H7 (cell line): ENCODE data around the gene SPINT2. TPM values are rescaled to one million over a fixed set of nuclear protein-coding genes. Genes with fewer than 3 reads are reported as not detected.
"Not testable (repeated sequence)": the region's sequence is repeated elsewhere in the genome, so short reads cannot be mapped to it uniquely, and the experiment has no call there.

Experiments
- DNase-seq: peaks from one replicate; pipeline ENCODE4 v3.0.0; 2012
- H3K27me3 ChIP-seq: 2 replicates; pipeline ENCODE4 v1.6.0; 2011; ENCODE audit warnings: mild to moderate bottlenecking, low read length; ENCODE audit not compliant: control insufficient read depth, insufficient read depth
- H3K36me3 ChIP-seq: replicated peaks from 2 replicates; pipeline ENCODE4 v1.5.1; 2011; ENCODE audit warnings: low read length; ENCODE audit not compliant: control insufficient read depth, insufficient read depth
- H3K4me3 ChIP-seq: 2 replicates; pipeline ENCODE4 v1.5.1; 2011; ENCODE audit warnings: low read depth, mild to moderate bottlenecking, control low read depth, low read length, moderate library complexity; ENCODE audit not compliant: insufficient read depth
- total RNA-seq: library from RNA; depleted of rRNA; stranded (reverse); fragments of >200 nt; shearing (Covaris generic); gene quantifications from 2 replicates; pipeline ENCODE4 v1.2.3, GENCODE V29; 2014; rRNA removed

Gene SPINT2, protein sequence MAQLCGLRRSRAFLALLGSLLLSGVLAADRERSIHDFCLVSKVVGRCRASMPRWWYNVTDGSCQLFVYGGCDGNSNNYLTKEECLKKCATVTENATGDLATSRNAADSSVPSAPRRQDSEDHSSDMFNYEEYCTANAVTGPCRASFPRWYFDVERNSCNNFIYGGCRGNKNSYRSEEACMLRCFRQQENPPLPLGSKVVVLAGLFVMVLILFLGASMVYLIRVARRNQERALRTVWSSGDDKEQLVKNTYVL
- 143 and 153 TPM in 2 replicates for total RNA-seq

DNA sequence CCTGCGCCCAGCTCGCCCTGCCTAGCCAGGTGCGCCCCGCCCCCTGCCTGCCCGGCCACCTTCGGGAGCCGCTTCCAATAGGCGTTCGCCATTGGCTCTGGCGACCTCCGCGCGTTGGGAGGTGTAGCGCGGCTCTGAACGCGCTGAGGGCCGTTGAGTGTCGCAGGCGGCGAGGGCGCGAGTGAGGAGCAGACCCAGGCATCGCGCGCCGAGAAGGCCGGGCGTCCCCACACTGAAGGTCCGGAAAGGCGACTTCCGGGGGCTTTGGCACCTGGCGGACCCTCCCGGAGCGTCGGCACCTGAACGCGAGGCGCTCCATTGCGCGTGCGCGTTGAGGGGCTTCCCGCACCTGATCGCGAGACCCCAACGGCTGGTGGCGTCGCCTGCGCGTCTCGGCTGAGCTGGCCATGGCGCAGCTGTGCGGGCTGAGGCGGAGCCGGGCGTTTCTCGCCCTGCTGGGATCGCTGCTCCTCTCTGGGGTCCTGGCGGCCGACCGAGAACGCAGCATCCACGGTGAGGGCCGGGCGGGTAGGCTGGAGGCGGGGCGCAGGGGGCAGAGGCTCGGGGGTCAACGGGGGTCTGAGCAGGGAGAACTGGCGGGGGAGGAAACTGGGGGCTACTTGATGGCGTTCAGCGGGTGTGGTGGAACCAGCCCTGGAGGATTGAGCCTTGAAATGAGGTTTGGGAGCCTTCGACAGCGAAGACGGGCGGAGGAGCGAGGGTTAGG is at the start of gene SPINT2:
Gene SPINT2, plus strand, starts transcription at position 88 of the 727 bp plus-strand sequence. Its CDS starts 320 bp downstream, at position 408.
- H3K36me3 ChIP-seq = no peaks in the 10 kb centered on the region; the same call in 1 of the 2 replicates
- DNase-seq = peak; percentile 96
- peak within 1 kb of the TSS; percentile 86 for H3K4me3 ChIP-seq
- H3K27me3 ChIP-seq = no peaks in the 10 kb centered on the region

GRCh38 chr19:38216785-38217641 is 47.4 kb upstream of the SPINT2 start:
- Histone ChIP-seq H3K27me3 (no peaks in the 10 kb centered on the region), H3K4me3 (no peak overlapping the region), H3K36me3 (no peaks in the 10 kb centered on the region)
- peak; percentile 76 for DNase-seq

DNA sequence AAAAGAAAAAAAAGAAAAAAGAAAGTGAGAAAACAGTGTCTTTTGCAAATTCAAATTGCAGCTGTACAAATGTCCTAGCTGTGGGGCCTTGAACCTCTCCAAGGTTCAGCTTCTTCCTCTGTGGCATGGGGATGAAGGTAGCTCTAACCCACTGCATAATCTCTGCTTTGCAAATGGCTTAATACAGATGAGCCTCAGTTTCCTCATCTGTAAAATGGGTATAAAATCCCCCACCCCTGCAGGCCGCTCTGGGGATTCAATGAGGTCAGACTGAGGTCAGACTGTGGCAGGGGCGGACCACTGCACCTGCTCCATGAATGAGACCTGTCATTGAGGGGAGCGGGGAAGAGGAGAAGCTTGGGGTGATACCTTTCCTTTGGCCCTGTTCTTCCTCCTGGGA is 46.2 kb upstream of the SPINT2 start:
- no peak overlapping the region for H3K4me3 ChIP-seq
- DNase-seq = no peak
- H3K36me3 ChIP-seq = no peaks in the 10 kb centered on the region
- no peaks in the 10 kb centered on the region for H3K27me3 ChIP-seq

DNA sequence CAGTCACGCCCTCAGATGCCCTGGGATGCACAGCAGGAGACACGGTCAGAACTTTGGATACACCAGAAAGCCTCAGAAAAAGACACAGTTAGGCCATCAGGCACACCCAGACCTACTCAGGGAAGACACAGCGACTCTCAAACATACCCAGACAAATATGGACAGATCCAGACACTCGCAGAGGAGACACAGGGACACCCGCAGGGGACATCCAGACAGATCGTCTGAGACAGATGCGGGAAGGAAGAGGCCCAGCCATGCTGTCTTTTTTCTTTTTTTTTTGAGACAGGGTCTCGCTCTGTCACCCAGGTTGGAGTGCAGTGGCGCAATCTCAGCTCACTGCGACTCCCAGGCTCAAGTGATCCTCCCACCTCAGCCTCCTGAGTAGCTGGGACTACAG is 45.2 kb upstream of the SPINT2 start:
- H3K36me3 ChIP-seq = no peaks in the 10 kb centered on the region
- DNase-seq = no peak
- H3K4me3 ChIP-seq = no peak overlapping the region
- H3K27me3 ChIP-seq = no peaks in the 10 kb centered on the region

DNA sequence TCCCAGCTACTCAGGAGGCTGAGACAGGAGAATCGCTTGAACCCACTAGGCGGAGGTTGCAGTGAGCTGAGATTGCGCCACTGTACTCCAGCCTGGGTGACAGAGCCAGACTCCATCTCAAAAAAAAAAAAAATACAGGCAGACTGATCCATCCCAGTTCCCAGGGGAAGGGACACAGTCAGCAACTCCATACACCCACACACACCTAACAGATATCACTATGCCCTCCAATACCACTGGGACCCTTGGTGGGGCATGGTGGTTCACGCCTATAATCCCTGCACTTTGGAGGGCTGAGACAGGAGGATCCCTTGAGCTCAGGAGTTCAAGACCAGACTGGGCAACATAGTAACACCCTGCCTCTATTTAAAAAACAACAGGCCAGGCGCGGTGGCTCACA is 43.0 kb upstream of the SPINT2 start:
- no peak for DNase-seq
- no peaks in the 10 kb centered on the region for H3K36me3 ChIP-seq
- H3K27me3 ChIP-seq = peaks cover under 1% of the 10 kb centered on the region; the same call in 1 of the 2 replicates
- no peak overlapping the region for H3K4me3 ChIP-seq

GRCh38 chr19:38221919-38222830 is 42.2 kb upstream of the SPINT2 start:
- peak; percentile 64 for DNase-seq
- no peaks in the 10 kb centered on the region for H3K36me3 ChIP-seq
- H3K27me3 ChIP-seq = peaks cover 2% of the 10 kb centered on the region; the same call in 1 of the 2 replicates
- H3K4me3 ChIP-seq = no peak overlapping the region; the same call in 1 of the 2 replicates

DNA sequence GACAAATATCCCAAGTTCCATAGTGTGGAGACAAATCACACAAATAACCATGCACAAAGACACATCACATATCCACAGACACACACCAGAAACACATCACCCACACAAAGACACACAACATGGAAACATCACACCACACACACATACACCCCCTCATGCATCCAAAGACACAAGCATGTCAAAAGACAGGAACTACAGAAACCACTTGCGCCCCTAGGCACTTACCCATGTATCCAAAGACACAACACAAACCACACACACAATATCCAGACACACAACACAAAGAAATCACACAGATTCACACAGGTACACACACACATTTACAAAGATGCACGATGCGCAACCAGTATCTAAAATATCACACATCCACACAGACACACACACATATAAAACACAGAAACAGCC is 41.3 kb upstream of the SPINT2 start:
- Histone ChIP-seq H3K36me3 (no peaks in the 10 kb centered on the region), H3K27me3 (peaks cover 8% of the 10 kb centered on the region), H3K4me3 (no peak overlapping the region)
- DNase-seq = peak; percentile 22

GRCh38 chr19:38223617-38224013 is 40.8 kb upstream of the SPINT2 start:
- no peak for DNase-seq
- Histone ChIP-seq H3K27me3 (peaks cover 10% of the 10 kb centered on the region), H3K4me3 (peak overlapping the region; percentile 56), H3K36me3 (no peaks in the 10 kb centered on the region)

GRCh38 chr19:38224014-38224862 is 40.1 kb upstream of the SPINT2 start, which contains the start of gene DPF1:
Gene DPF1, minus strand, starts transcription at chr19:38224222. Its CDS starts 80 bp downstream, at chr19:38224142.
- H3K36me3 ChIP-seq = no peaks in the 10 kb centered on the region
- H3K4me3 ChIP-seq = peak within 1 kb of the TSS; percentile 56
- peaks cover 16% of the 10 kb centered on the region for H3K27me3 ChIP-seq
- peak; percentile 100 for DNase-seq

- DNase-seq, H3K36me3 ChIP-seq, H3K4me3 ChIP-seq: not testable (repeated sequence)
- peaks cover 16% of the 10 kb centered on the region for H3K27me3 ChIP-seq
These were observed 39.5 kb upstream of the SPINT2 start for GRCh38 chr19:38224863-38225218.

- H3K4me3 ChIP-seq = no peak overlapping the region; the same call in 1 of the 2 replicates
- peaks cover 23% of the 10 kb centered on the region for H3K27me3 ChIP-seq
- no peaks in the 10 kb centered on the region for H3K36me3 ChIP-seq
- peak; percentile 19 for DNase-seq
These were observed 36.9 kb upstream of the SPINT2 start for GRCh38 chr19:38227287-38228004.

- DNase-seq = no peak
- H3K4me3 ChIP-seq = peak overlapping the region; percentile 31
- peaks cover 24% of the 10 kb centered on the region for H3K27me3 ChIP-seq
- H3K36me3 ChIP-seq = no peaks in the 10 kb centered on the region
These were observed 36.4 kb upstream of the SPINT2 start for GRCh38 chr19:38228005-38228377.
